Measurements from ENCODE around the gene RHOT1. TPM values are rescaled to one million over a fixed set of nuclear protein-coding genes. Genes with fewer than 3 reads are reported as not detected.
A peak's percentile ranks its signal among the peaks of the same experiment; 100 is the strongest.
"Not testable (repeated sequence)": the region's sequence is repeated elsewhere in the genome, so short reads cannot be mapped to it uniquely, and the experiment has no call there.

RHOT1 gene
- total RNA-seq, 1 experiment from 2014 or later, result 53.1 TPM

DNA sequence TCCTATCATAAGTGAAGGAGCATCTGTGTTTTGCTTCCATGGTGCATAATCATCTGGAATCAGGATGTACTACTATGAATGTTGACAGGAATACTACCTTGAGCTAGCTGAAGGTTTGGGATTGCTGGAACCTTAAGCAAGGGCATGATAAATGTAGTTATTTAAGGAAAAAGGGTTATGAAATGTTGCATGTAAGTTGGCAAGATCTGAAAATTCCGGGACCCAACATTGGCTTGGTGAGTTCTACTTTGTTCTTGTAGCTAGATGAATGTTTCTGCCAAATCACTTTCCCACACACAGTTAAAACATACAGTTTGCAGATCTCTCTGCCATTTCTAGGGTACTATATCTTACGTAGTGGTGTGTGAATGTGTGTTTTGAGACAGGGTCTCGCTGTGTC is 13.6 kb downstream of the RHOT1 start:
- in situ Hi-C loops (cut with HindIII; ENCODE audit: low sequenced_read_pairs), result no loop called here
- DNase-seq (ENCODE audit: low spot score), result no peak

DNA sequence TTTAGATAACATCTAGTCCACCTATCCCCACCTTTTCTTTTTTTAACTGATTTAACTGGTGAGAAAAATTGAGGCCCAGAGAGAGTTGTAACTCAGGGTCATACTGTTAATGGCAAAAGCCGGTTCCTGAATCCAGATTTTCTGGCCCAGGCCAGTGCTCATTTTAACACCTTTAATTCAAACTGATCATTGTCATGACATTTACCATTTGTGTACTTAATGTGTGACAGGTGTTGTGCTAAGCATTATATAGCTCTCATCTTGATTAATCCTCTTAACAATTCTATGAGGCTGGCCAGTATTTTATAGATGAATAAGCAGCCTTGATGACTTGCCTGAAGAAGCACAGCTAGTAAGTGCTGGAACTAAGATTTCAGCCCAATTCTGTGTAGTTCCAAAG is 14.4 kb downstream of the RHOT1 start:
- DNase-seq (ENCODE audit: low spot score), result no peak
- in situ Hi-C loops (cut with HindIII; ENCODE audit: low sequenced_read_pairs), result no loop called here

DNA sequence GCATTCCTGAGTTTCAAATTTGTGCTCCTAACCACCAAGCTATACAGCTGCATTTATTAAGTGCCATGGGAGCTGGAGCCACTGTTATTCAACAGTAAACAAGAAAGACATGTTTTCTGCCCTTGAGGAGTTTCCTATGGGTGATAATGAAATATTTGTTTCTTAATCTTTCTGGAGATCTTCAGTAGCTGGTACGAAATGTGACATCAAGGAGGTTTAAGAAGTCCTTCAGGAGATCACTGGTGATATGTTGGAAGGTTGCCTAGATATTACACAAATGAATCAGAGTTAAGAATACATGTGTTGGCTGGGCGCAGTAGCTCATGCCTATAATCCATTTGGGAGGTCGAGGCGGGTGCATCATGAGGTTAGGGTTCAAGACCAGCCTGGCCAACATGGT is 14.9 kb downstream of the RHOT1 start:
- no peak for DNase-seq (ENCODE audit: low spot score)
- in situ Hi-C loops (cut with HindIII; ENCODE audit: low sequenced_read_pairs), result no loop called here

GRCh38 chr17:32158870-32159585 is 16.7 kb downstream of the RHOT1 start:
- in situ Hi-C loops (cut with HindIII; ENCODE audit: low sequenced_read_pairs), result no loop called here
- DNase-seq (ENCODE audit: low spot score), result no peak

GRCh38 chr17:32159586-32160438 is 17.5 kb downstream of the RHOT1 start:
- peak; percentile 44 for DNase-seq (ENCODE audit: low spot score)
- in situ Hi-C loops (cut with HindIII; ENCODE audit: low sequenced_read_pairs), result no loop called here

GRCh38 chr17:32160526-32160925 is 18.2 kb downstream of the RHOT1 start:
- no peak for DNase-seq (ENCODE audit: low spot score)
- in situ Hi-C loops (cut with HindIII; ENCODE audit: low sequenced_read_pairs), result no loop called here

- in situ Hi-C loops (cut with HindIII; ENCODE audit: low sequenced_read_pairs), result no loop called here
Observed at GRCh38 chr17:32161029-32161428, 18.7 kb downstream of the RHOT1 start.

GRCh38 chr17:32161506-32162365 is 19.4 kb downstream of the RHOT1 start:
- no peak for DNase-seq (ENCODE audit: low spot score)

More at GRCh38 chr17:32161029-32161428, 18.7 kb downstream of the RHOT1 start:
- DNase-seq (ENCODE audit: low spot score), result no peak

GRCh38 chr17:32174889-32175288 is 32.6 kb downstream of the RHOT1 start:
- DNase-seq (ENCODE audit: low spot score), result no peak
- in situ Hi-C loops (cut with HindIII; ENCODE audit: low sequenced_read_pairs), result no loop called here

More at GRCh38 chr17:32161506-32162365, 19.4 kb downstream of the RHOT1 start:
- in situ Hi-C loops (cut with HindIII; ENCODE audit: low sequenced_read_pairs), result no loop called here

GRCh38 chr17:32178679-32179078 is 36.4 kb downstream of the RHOT1 start:
- in situ Hi-C loops (cut with HindIII; ENCODE audit: low sequenced_read_pairs); DNase-seq (ENCODE audit: low spot score): not testable (repeated sequence)

DNA sequence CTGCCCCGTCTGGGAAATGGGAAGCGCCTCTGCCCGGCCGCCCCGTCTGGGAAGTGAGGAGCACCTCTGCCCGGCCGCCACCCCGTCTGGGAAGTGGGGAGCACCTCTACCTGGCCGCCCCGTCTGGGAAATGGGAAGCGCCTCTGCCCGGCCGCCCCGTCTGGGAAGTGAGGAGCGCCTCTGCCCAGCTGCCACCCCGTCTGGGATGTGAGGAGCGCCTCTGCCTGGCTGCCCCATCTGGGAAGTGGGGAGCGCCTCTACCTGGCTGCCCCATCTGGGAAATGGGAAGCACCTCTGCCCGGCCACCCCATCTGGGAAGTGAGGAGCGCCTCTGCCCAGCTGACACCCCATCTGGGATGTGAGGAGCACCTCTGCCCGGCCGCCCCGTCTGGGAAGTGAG is 36.8 kb downstream of the RHOT1 start:
- DNase-seq (ENCODE audit: low spot score); in situ Hi-C loops (cut with HindIII; ENCODE audit: low sequenced_read_pairs): not testable (repeated sequence)

DNA sequence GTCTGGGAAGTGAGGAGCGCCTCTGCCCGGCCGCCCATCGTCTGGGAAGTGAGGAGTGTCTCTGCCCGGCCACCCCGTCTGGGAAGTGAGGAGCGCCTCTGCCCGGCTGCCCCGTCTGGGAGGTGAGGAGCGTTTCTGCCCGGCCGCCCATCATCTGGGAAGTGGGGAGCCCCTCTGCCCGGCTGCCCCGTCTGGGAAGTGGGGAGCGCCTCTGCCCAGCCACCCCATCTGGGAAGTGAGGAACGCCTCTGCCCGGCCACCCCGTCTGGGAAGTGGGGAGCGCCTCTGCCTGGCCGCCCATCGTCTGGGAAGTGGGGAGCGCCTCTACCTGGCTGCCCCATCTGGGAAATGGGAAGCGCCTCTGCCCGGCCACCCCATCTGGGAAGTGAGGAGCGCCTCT is 37.2 kb downstream of the RHOT1 start:
- in situ Hi-C loops (cut with HindIII; ENCODE audit: low sequenced_read_pairs); DNase-seq (ENCODE audit: low spot score): not testable (repeated sequence)

GRCh38 chr17:32180262-32180661 is 38.0 kb downstream of the RHOT1 start:
- DNase-seq (ENCODE audit: low spot score); in situ Hi-C loops (cut with HindIII; ENCODE audit: low sequenced_read_pairs): not testable (repeated sequence)

GRCh38 chr17:32185875-32186274 is 43.6 kb downstream of the RHOT1 start:
- in situ Hi-C loops (cut with HindIII; ENCODE audit: low sequenced_read_pairs), result no loop called here
- no peak for DNase-seq (ENCODE audit: low spot score)

DNA sequence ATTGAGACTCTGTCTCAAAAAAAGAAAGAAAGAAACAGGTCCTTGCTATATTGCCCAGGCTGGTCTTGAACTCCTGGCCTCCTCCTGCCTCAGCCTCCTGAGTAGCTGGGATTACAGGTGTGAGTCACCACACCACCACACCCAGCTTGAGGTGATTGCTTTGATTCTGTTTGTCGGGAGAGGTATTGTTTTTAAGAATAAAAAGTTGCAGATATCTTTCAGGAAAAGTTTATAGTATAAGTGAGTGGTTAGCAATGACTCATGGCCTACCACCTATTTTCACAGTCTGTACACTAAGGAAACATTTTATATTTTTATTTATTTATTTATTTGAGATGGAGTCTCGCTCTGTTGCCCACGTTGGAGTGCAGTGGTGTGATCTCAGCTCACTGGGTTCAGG is 45.0 kb downstream of the RHOT1 start:
- in situ Hi-C loops (cut with HindIII; ENCODE audit: low sequenced_read_pairs), result no loop called here
- no peak for DNase-seq (ENCODE audit: low spot score)

- in situ Hi-C loops (cut with HindIII; ENCODE audit: low sequenced_read_pairs), result no loop called here
- DNase-seq (ENCODE audit: low spot score), result no peak
Observed at GRCh38 chr17:32189343-32189742, 47.0 kb downstream of the RHOT1 start.

DNA sequence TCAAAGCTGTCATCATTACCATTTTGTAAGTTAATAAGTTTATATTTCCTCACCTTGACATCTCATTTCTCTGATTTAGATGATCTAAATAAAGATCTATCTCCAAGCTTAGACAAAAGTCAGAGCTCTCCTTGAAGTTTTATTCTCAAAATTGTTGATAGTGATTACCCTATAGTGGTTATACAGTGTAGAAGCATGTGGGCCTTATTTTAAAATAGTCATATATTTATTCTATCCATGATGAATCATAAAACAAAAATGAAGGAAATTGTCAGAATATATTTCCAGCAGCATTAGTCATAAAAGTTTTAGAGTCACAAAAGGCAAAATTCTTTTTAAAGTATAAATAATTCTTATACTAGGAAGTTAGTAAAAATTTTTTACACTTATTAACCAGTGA is 49.0 kb downstream of the RHOT1 start:
- DNase-seq (ENCODE audit: low spot score), result no peak
- in situ Hi-C loops (cut with HindIII; ENCODE audit: low sequenced_read_pairs), result no loop called here

GRCh38 chr17:32192379-32192778 is 50.1 kb downstream of the RHOT1 start:
- no peak for DNase-seq (ENCODE audit: low spot score)
- in situ Hi-C loops (cut with HindIII; ENCODE audit: low sequenced_read_pairs), result no loop called here

DNA sequence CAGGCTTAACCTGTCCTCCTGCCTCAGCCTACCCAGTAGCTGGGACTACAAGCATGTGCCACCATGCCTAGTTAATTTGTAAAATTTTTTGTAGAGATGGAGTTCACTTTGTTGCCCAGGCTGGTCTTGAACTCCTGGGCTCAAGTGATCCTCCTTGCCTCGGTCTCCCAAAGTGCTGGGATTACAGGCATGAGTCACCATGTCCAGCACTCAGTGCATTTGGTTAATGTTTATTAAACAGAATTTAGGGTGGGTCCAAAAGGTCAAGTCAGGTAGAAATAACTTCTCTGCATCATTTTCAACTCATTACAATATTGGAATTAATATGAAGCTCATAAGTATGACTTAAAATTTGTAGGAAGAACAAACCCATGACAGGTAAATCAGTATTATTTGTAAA is 55.7 kb downstream of the RHOT1 start:
- in situ Hi-C loops (cut with HindIII; ENCODE audit: low sequenced_read_pairs), result no loop called here
- no peak for DNase-seq (ENCODE audit: low spot score)

- in situ Hi-C loops (cut with HindIII; ENCODE audit: low sequenced_read_pairs), result no loop called here
- no peak for DNase-seq (ENCODE audit: low spot score)
Observed at GRCh38 chr17:32206861-32207260, 64.6 kb downstream of the RHOT1 start.

Measured in G401 (cell line).